Astrocyte (in vitro differentiated cells and primary cell): Measurements from ENCODE around the gene BMP6. TPM values are rescaled to one million over a fixed set of nuclear protein-coding genes. Genes with fewer than 3 reads are reported as not detected.

Experiments used
- DNase-seq: peaks from one replicate; pipeline ENCODE4 v3.0.0-alpha.2; 2010; ENCODE audit warnings: low read depth
- FAIRE-seq: peaks from 2 replicates; lab custom pipeline; 2011; peaks lifted over from hg19 to GRCh38; lab: Jason Lieb, UNC
- H2AFZ ChIP-seq: 2 replicates; pipeline ENCODE4 v1.6.0; 2012; ENCODE audit warnings: low read depth, low read length, inconsistent platforms
- H3K27ac ChIP-seq: 2 replicates; pipeline ENCODE4 v1.5.1; 2011; ENCODE audit warnings: low read depth, low read length, inconsistent platforms
- H3K27me3 ChIP-seq: 2 replicates; pipeline ENCODE4 v1.6.0; 2011; ENCODE audit warnings: low read length, inconsistent platforms; ENCODE audit not compliant: insufficient read depth
- H3K36me3 ChIP-seq: 2 replicates; pipeline ENCODE4 v1.5.1; 2011; ENCODE audit warnings: low read length, inconsistent platforms; ENCODE audit not compliant: insufficient read depth
- H3K4me1 ChIP-seq: 2 replicates; pipeline ENCODE4 v1.5.1; 2011; ENCODE audit warnings: low read length, inconsistent platforms; ENCODE audit not compliant: insufficient read depth
- H3K4me2 ChIP-seq: 2 replicates; pipeline ENCODE4 v1.6.0; 2012; ENCODE audit warnings: low read length, inconsistent platforms
- H3K4me3 ChIP-seq: 2 replicates; pipeline ENCODE4 v1.5.1; 2011; ENCODE audit warnings: low read depth, mild to moderate bottlenecking, low read length, inconsistent platforms; ENCODE audit not compliant: insufficient read depth
- H3K79me2 ChIP-seq: 2 replicates; pipeline ENCODE4 v1.6.0; 2012; ENCODE audit warnings: mild to moderate bottlenecking, low read length, inconsistent platforms; ENCODE audit not compliant: insufficient read depth
- H3K9ac ChIP-seq: 2 replicates; pipeline ENCODE4 v1.6.0; 2012; ENCODE audit warnings: mild to moderate bottlenecking, low read length, inconsistent platforms
- H3K9me3 ChIP-seq: 2 replicates; pipeline ENCODE4 v1.5.1; 2012; ENCODE audit warnings: low read depth, mild to moderate bottlenecking, low read length, inconsistent platforms; ENCODE audit not compliant: insufficient read depth
- H4K20me1 ChIP-seq: 2 replicates; pipeline ENCODE4 v1.6.0; 2012; ENCODE audit warnings: low read length, inconsistent platforms; ENCODE audit not compliant: insufficient read depth
- H3K27ac Mint-ChIP-seq: one replicate; pipeline ENCODE4 v1.8.0; 2021; ENCODE audit warnings: mild to moderate bottlenecking, mixed read lengths; ENCODE audit not compliant: unreplicated experiment
- H3K27me3 Mint-ChIP-seq: one replicate; pipeline ENCODE4 v1.8.0; 2021; ENCODE audit warnings: low read depth, mixed read lengths; ENCODE audit not compliant: unreplicated experiment
- H3K36me3 Mint-ChIP-seq: one replicate; pipeline ENCODE4 v1.8.0; 2021; ENCODE audit warnings: low read depth, mixed read lengths; ENCODE audit not compliant: unreplicated experiment
- H3K4me1 Mint-ChIP-seq: one replicate; pipeline ENCODE4 v1.8.0; 2021; ENCODE audit warnings: low read depth, mixed read lengths; ENCODE audit not compliant: unreplicated experiment
- H3K4me3 Mint-ChIP-seq: one replicate; pipeline ENCODE4 v1.8.0; 2021; ENCODE audit warnings: mild to moderate bottlenecking, moderate library complexity, mixed read lengths; ENCODE audit not compliant: unreplicated experiment
- H3K9me3 Mint-ChIP-seq: one replicate; pipeline ENCODE4 v1.8.0; 2021; ENCODE audit warnings: mild to moderate bottlenecking, mixed read lengths; ENCODE audit not compliant: unreplicated experiment
- EZH2 ChIP-seq: IDR thresholded peaks from 2 replicates; pipeline ENCODE4 v1.6.1; 2012; ENCODE audit warnings: mild to moderate bottlenecking, low read length, inconsistent platforms; ENCODE audit not compliant: insufficient read depth
- total RNA-seq: library from RNA; stranded (reverse); gene quantifications from 2 replicates; pipeline ENCODE4 v1.2.1, GENCODE V29; 2021
- TF ChIP-seq, protein P1 (sequence below): IDR thresholded peaks from 2 replicates; pipeline ENCODE4 v1.5.1; 2011; ENCODE audit warnings: low read depth, mild to moderate bottlenecking, inconsistent platforms, low read length, moderate library complexity; ENCODE audit not compliant: insufficient read depth

The BMP6 gene
- total RNA-seq, 1 donor from 2014 or later: 2.8 TPM

DNA sequence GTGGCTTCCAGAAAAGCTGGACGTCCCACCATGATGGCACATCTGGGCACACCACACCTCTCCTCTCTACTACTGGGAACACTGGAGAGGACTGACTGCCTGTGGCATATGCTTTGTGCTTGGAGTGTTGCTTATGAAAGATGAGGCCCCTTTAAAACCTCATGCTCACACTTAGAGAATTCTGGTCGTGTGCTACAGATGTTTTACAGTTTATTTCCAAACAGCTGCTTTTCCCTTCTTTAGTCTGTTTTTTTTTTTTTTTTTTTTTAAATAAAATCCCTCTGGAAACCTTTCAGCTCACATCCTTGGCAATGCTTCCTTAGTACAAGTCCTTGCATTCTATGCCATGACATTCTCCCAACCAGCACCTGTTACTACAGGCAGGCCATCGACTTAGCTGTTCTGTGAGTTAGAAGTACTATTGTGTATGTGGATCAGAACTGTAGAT is 60.3 kb downstream of the BMP6 start:
- Histone ChIP-seq H2AFZ (no peak overlapping the region), H3K79me2 (no peaks in the 10 kb centered on the region), H3K27me3 (peaks cover 2% of the 10 kb centered on the region), H3K4me2 (no peak overlapping the region), H3K4me1 (no peaks in the 10 kb centered on the region), H4K20me1 (no peaks in the 10 kb centered on the region), H3K9ac (no peak overlapping the region), H3K27ac (no peak overlapping the region), H3K36me3 (no peaks in the 10 kb centered on the region), H3K4me3 (no peak overlapping the region), H3K9me3 (no peaks in the 10 kb centered on the region)
- Mint-ChIP-seq H3K36me3 (no peaks in the 10 kb centered on the region), H3K4me3 (no peak overlapping the region), H3K4me1 (peaks cover 11% of the 10 kb centered on the region), H3K9me3 (peaks cover 7% of the 10 kb centered on the region), H3K27me3 (peaks cover 8% of the 10 kb centered on the region), H3K27ac (no peak overlapping the region)
- TF ChIP-seq, protein P1, sequence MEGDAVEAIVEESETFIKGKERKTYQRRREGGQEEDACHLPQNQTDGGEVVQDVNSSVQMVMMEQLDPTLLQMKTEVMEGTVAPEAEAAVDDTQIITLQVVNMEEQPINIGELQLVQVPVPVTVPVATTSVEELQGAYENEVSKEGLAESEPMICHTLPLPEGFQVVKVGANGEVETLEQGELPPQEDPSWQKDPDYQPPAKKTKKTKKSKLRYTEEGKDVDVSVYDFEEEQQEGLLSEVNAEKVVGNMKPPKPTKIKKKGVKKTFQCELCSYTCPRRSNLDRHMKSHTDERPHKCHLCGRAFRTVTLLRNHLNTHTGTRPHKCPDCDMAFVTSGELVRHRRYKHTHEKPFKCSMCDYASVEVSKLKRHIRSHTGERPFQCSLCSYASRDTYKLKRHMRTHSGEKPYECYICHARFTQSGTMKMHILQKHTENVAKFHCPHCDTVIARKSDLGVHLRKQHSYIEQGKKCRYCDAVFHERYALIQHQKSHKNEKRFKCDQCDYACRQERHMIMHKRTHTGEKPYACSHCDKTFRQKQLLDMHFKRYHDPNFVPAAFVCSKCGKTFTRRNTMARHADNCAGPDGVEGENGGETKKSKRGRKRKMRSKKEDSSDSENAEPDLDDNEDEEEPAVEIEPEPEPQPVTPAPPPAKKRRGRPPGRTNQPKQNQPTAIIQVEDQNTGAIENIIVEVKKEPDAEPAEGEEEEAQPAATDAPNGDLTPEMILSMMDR: no peak
- TF ChIP-seq EZH2: no peak
- no peak for DNase-seq
- FAIRE-seq: no peak

GRCh38 chr6:7787137-7787608 is 61.3 kb downstream of the BMP6 start:
- no peak overlapping the region for H2AFZ ChIP-seq
- H3K27me3 ChIP-seq: peaks cover 5% of the 10 kb centered on the region
- no peak overlapping the region for H3K9ac ChIP-seq
- no peaks in the 10 kb centered on the region for H3K9me3 ChIP-seq
- Mint-ChIP-seq H3K4me1 (peaks cover 11% of the 10 kb centered on the region), H3K36me3 (no peaks in the 10 kb centered on the region), H3K4me3 (no peak overlapping the region), H3K27me3 (peaks cover 6% of the 10 kb centered on the region), H3K27ac (no peak overlapping the region), H3K9me3 (peaks cover 7% of the 10 kb centered on the region)
- DNase-seq: peak; percentile 96
- FAIRE-seq: peak; percentile 71
- no peaks in the 10 kb centered on the region for H3K36me3 ChIP-seq
- H3K27ac ChIP-seq: no peak overlapping the region
- H3K4me2 ChIP-seq: peak overlapping the region; percentile 20
- TF ChIP-seq, protein P1: no peak
- TF ChIP-seq EZH2: no peak
- no peaks in the 10 kb centered on the region for H3K4me1 ChIP-seq
- H3K4me3 ChIP-seq: no peak overlapping the region
- no peaks in the 10 kb centered on the region for H4K20me1 ChIP-seq
- no peaks in the 10 kb centered on the region for H3K79me2 ChIP-seq

- peak overlapping the region; percentile 20 for H3K4me2 ChIP-seq
- H3K36me3 Mint-ChIP-seq: no peaks in the 10 kb centered on the region
- no peaks in the 10 kb centered on the region for H4K20me1 ChIP-seq
- no peak overlapping the region for H3K4me3 ChIP-seq
- no peak overlapping the region for H3K27ac ChIP-seq
- H2AFZ ChIP-seq: no peak overlapping the region
- no peak for FAIRE-seq
- peaks cover 5% of the 10 kb centered on the region for H3K27me3 ChIP-seq
- peaks cover 6% of the 10 kb centered on the region for H3K27me3 Mint-ChIP-seq
- no peaks in the 10 kb centered on the region for H3K36me3 ChIP-seq
- no peaks in the 10 kb centered on the region for H3K79me2 ChIP-seq
- H3K9ac ChIP-seq: no peak overlapping the region
- H3K4me3 Mint-ChIP-seq: no peak overlapping the region
- no peaks in the 10 kb centered on the region for H3K4me1 ChIP-seq
- H3K9me3 ChIP-seq: no peaks in the 10 kb centered on the region
- no peak for TF ChIP-seq EZH2
- TF ChIP-seq, protein P1: no peak
- peaks cover 7% of the 10 kb centered on the region for H3K9me3 Mint-ChIP-seq
- H3K27ac Mint-ChIP-seq: no peak overlapping the region
- DNase-seq: no peak
- peaks cover 11% of the 10 kb centered on the region for H3K4me1 Mint-ChIP-seq
These were observed 61.8 kb downstream of the BMP6 start for GRCh38 chr6:7787731-7788130.
